CD4-positive, alpha-beta T cell treated with Interleukin-6 for 4 hours (primary cell): ENCODE results near the gene VAPB.
A peak's percentile ranks its signal among the peaks of the same experiment; 100 is the strongest.

Experiments
- DNase-seq: peaks from one replicate; pipeline ENCODE4 v3.0.0-alpha.2; 2020; ENCODE audit warnings: mixed read lengths

VAPB gene

DNA sequence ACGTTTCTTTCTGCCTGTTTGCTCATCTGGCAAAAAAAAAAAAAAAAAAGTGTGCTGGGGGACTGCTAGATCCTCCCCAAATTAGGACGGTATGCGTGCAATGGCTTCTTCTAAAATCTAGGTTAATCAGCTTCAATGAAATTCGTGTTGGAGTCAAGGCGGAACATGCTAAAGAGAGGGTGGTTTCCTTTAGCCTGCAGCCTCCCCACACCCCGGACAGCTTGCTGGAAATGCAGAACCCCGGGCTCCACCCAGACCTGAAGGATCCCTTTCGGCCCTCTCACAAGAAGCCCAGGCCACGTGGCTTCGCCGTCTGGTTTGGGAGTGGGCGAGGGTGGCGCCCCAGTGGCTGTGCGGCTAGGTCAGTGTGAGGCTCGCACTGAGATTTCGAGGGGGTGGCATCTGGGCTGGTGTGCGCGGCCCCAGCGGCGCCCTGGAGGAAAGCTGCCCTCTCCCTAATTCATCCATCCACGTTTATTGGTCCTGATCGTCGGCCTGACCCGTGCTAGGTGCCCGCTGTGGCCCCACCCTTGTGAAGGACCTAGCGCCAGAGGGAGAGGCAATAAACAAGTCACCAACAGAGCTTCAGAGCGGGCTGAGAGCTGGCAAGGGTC lies 77.2 kb downstream of the VAPB start:
- no peak for DNase-seq

DNA sequence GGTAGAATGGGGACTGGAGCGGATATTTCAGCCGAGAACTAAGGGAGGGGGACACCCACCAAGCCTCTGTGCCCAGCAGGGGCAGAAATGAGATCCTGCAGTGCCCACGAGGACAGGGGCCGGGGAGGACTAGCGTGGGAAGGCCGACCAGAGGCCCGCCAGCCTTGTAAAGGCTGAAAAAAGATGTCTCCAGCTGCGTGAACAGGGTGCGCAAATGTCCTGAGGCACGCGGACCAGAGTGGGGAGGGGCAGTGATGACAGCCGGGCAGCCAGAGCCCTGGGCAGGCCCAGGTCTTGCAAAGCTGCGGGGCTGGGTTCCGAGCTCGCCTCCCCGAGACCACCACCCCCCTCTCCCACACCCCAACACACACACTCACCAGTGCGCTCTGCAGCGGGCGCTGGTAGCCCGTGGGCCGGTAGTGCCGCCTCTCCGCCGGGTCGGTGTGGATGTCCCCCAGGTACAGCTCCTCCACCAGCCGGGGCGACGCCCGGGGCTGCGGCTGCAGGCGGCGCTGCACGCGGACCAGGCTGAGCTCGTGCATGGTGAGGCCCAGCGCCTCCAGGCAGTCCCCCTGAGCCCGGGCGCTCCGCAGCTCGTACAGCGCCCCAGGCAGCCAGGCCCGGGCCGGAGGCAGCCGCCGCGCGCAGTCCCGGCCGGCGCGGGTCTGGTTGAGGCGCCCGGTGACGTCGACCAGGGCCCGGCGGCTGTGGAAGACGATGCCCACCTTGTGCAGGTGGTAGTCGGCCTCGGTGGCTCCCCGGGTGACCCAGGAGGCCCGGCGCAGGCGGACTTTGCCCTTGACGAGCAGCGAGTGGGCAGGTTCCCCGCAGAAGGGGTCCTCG lies 77.9 kb downstream of the VAPB start:
- DNase-seq: no peak

DNA sequence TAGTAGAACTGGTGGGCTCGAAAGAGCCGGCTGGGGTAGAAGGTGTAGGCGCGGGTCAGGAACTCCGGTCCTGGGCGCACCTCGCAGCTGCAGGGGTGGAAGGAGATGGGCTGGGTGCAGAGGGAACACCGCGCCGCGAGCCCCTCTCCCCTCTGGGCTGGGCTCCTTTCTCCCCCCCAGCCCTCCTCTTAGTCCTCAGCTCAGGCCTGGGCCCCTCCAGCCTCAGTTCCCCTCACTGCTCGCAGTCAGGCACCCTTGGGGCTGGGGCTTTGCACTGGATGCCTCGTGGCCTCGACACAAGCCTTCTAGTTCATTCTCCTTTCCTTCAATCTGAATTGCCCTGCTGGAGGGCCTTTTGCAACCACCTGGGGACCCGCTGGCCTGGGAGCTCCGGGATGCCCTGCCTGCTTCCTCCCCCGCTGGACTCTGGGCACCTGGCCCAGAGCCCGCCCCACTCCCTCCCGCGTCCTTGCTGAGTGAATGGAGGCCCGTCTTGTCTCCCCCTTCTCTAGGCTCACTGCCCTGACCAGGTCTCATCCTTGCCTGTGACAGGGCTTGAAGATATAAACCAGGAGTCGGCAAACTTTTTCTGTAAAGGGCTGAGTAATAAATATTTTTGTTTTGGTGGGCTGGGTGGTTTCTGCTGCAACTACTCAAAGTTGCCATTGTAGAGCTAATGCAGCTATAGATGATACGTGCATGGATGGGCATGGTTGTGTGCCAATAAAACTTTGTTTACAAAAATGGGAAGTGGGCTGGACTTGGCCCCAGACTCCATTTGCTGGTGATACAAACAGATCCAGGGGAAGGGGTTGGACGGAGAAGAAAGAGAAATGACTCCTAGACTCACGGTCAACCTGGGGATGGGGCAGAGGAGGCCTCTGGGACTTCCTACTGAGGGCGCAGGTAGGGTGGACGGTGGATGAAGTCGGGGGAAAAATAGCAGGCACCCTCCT lies 78.8 kb downstream of the VAPB start:
- no peak for DNase-seq

DNA sequence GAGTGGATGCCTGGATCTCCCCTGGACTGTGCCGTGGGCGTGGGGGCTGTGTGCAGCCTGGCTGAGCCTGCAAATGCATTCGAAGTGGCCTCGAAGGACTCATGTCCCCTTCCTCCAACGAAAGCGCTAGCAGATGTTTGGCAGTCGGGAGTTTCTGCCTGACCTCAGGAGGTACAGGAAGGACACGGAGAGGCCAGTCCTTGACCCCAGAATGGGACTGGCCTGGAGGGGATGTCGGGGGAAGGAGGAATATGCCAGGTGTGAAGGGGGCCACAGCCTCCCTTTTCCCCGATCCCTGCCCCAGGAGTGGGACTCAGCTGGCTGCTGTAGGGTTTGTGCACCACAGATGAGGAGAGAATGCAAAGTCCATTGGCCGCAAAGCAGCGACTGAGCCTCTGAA lies 80.6 kb downstream of the VAPB start:
- no peak for DNase-seq

DNA sequence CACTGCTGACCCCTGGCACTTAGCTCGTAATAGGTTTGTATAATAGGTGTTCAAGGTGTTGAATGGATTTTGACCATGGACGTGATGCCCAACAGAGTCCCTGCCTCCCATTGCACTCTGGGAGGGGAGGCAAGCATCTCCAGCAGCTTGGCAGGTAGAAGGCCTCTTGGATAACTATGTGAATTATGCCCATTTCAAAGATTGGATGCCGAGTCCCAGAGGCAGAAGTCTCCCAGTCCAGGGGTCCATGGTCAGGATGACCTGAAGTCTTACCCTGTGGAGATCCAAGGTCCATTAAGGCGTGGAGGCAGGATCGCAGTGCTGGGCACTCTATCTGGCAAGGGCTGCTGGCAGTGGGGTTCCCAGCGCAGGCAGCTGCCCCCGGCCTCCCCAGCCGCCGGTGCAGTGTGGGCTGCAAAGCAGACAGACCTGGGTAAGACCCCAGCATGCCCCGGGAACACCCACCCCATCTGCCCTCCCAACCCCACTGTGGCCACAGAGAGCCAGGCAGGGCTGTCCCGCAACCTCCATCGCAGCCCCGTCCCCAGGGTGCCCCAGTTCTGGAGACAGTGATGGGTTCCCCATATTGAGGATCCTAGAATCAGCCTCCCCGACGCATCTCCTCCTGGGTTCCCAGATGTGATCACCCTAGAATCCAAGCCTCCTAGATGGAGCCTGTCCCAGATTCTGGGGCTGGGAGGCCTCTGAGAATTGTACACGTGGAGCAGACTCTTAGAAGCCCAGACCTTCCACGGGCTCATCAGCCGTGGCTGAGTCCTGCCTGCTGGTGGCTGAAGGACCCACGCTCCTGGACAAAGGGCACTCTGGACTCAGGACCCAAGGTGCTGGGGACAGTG lies 81.5 kb downstream of the VAPB start:
- no peak for DNase-seq

DNA sequence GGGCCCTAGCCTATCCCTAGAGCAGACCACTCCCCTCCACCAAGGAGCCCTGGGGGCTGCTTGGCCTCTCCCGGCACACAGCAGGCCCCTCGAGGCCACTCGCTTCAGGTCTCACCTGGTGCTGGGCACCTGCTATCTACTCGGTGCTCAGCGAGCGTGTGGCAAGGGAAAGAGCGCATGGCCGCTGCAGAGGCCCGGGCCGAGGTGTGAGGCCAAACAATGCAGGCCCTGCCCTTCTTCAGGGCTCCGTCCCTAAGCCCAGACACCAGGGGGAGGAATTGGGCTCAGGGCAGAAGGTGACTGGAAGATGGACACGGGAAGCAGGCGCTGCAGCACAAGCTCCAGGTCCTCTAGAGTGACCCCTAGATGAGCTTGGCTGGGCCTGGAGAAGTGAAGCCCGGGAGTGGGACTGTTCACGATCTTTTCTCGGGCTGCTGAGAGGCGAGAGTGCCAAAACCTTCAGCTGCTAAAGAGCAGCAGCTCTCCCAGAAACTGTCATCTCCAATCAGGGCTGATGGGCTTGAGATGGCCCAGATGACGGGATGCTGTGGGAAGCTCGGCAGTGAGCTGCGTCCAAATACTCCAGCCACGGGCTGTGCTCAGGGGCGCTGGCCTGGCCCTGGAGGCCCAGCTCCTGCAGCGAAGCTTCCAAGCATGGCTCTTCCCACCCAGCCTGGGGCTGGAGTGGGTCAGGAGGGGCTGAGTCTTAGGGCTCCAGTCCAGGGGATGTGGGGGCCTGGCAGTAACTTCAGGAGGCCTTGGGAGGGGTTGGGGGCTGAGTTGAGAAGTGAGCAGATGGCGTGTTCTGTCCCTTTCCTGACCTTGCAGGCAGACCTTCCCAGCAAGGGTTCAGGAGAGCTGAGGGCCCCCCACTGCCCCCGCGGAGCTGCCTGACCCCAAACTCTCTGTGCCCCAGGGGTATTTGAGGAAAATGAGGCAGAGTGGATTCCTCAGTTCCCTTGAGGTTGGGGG lies 82.5 kb downstream of the VAPB start:
- DNase-seq: no peak

DNA sequence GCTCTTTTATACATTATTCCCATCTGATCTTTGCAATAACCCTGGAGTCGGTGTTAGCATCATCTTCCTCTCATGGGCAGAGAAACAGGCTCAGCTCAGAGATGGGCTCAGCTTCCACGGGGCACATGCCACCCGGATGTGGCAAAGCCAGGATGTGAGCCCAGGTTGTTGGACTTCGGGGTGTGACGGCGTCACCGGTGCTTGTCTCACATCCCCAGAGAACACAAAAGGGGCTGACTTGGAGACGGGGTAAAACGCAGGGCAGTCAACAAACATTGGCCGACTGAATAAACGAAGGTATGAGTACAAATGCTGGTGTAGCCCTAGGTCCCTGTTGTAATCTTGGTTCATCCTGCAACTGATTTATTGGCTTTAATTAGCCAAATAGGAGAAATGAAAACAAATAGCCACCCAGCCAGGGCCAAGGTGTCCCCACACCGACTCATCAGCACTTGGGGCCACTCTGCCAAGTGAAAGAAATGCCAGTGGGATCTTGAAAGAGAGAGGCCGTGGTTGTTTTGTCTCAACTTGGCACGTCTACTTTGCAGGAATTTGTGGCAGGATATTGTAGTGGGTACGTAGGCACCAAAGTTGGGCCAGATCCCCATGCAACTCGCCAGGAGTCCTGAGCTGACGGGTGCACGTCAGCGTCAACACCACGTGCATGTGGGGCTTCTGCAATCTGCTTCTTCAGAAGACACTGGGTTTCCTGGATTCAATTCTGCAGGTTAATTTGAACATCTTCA lies 83.4 kb downstream of the VAPB start:
- no peak for DNase-seq

DNA sequence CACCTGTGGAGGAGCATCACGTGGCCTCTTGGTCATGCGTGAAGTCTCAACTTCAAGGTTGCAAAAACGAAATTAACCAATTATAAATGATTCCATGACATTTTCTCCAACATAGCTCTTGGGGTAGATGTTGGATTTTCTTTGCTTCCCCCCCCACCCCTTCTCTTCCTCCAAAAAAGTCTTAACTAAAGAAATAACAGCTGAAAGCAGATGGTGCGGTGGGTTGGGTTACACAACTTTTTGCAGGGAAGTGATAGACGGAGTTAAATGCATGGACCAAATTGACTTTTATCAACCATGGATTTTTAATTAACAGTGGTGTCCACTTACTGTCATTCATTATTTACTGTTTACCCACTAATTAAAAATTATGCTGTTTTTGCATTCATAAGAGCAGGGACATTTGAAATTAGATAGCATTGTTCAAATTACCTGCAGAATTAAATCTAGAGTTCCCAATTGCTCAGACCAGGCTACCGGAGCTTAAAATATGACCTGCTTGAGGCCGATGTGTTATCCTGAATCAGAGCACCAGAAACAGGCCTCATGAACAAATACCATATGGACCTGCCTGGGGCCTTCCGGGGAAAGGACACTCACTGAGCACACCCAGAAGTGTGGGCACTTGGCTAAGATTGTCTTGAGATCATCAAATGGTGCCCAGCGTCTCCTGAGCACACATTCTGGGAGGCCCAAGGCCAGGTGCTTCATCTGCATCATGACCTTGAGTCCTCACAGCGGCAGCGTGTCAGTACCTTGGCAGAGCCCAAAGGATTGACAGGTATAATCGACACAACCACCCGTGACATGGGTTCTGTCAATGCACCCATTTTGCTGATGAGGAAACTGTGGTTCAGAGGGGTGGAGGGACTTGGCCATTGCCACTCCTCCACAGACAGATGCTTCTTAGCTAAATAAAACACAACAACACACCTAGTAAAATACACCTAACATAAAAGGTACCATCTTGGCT lies 84.7 kb downstream of the VAPB start:
- no peak for DNase-seq

DNA sequence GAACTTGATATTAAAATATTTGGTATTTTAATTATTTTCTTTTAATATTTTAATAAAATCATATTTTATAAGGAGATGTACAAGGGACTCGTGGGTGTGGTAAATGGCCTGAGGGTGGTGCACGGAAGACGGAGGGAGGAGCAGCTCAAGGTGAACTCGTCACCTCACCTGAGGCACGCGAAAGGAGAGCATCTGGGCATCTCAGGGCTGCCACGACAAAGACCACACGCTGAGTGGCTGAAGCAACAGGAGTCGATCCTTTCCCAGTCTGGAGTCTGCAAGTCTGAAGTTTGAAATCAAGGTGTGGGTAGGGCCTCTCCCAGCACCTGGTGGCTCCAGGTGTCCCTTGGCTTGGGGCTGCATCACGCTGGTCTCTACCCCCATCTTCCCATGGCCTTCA lies 86.4 kb downstream of the VAPB start:
- no peak for DNase-seq

DNA sequence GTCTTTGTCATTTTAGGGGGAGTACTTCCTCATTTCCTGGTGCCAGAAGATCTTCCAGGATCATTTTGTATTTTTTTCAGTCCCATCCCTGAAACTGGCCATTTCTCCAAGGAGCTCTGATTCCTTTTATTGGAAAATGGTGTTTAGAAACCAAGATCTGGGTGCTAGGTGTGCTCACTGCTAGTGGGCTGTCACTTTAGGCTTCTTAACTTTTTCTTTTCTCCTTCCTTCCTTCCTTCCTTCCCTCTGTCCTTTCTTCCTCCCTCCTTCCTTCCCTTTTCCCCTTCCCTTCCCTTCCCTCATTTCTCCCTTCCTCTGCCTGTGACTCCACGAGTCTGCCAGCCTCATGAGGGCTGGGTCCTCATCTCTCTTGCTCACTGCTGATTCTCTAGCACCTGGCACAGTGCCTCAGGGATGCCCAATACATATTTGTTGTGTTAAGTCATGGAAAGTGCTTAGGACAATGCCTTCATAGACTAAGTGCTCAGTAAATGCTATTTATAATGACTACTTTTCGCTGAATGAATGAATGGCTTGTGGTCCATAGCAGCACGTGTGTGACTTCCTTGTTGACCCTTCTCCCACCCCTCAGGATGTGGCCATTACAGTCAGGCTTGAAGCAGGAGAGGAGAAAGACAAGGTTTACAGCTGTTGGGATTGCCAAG lies 89.2 kb downstream of the VAPB start:
- no peak for DNase-seq

DNA sequence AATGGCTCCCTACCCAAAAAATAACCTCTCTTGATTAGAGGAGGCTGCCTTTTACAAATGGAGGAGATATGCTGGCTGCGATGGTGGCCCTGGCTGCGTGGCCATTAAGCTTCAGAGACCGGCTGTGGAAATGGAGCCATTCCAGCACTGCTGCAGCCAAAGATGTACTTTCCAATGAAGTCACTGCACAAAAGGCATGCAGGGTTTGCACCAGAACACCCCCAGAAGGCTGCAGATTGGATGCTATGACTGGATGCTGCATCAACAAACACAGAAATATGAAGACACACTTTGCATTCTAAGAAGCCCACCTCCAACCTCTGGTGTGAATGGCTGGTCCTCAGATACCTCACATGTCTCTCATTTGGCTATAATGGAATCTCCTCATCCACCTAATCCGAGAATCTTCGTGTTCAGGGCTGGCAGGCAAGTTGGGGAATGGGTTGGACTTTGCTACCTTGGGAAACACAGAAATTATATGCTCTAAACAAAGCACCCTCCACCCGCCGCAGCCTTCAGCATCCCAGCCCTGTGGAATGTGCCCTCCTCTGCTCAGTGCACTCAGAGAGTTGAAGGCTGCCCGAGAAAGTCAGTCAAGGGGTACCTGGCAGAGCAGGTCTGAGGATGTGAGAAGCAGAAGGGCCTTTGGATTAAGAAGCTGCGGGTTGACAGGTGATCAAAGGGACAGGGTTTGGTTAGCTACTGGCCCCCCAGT lies 90.9 kb downstream of the VAPB start:
- no peak for DNase-seq

DNA sequence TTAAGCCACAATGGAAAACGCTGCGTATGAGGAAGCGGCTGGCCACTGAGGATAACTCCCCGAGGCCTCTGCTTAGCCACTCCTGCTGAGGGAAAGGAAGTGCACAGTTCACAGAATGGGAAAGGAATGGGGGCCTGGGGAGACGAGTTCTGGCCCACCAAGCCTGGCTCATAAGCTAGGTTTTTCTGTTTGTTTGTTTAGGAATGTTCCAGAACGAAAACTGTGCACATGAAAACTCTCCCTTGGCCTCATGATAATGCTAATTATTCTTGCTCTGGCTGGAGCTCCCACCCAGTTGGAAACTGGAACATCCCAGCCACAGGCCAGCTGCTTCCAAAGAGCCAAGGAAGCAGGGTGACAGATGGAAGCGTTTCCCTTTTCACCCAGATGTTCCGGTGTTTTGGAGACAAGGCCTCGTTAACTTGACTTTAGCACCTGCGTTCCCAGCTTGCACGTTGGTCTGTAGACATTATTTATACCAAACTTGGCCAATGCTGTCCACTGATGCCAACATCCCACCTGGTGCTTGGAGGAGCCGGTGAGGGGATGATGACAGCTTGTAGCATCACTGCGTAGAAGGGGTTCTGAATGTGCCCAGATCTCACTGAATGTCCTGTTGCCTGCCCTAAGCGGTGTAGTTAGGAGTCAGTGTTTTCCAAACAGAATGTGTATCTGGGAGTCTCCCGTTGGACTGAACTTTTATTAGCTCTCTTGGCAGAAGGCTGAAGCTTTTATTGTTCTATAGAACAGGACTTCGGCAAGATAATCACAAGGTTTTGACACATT lies 91.7 kb downstream of the VAPB start:
- DNase-seq: no peak

DNA sequence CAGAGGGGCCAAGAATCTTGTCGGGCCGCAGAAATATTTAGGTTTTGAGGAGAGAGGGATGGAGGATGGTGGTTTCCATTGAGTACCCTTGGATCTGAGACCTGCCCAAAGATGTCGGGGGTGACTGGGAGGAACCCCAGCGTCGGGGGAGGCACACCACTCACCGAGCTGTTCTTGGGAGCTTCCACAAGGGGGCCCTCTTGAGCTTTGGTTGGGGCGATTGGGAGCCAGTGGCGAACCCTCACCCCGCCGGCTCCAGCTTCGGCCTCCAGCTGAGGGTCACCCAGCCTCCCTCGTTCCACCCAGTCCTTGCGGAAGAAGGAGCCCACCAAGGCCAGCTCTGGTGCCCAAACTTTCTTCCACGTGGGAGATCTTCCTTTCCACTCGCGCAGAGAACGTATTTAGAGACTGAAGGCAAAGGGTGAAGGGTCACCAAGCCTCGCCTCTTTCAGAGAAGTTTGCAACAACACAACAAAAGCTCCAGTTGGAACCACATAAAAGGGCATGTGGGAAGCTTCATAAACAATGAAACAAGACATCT lies 92.5 kb downstream of the VAPB start:
- DNase-seq: peak; percentile 70

DNA sequence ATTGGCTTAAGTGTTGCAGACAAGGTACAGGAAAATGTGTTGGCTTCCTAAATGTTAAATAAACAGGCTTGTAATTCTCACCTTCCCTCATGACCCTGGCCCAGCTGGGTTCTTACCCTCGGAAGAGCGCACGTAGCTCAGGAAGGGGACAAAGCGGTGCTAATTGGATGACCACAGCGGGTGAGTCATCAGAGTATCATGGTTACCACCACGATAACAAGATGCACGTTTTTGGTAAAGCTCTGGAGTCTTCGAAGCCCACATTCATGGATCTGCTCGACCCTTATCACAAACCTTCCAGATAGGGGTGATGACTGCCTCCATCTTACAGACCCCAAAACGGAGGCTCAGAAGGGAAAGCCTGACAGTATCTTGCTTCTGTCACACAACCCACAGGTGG lies 93.4 kb downstream of the VAPB start:
- no peak for DNase-seq

DNA sequence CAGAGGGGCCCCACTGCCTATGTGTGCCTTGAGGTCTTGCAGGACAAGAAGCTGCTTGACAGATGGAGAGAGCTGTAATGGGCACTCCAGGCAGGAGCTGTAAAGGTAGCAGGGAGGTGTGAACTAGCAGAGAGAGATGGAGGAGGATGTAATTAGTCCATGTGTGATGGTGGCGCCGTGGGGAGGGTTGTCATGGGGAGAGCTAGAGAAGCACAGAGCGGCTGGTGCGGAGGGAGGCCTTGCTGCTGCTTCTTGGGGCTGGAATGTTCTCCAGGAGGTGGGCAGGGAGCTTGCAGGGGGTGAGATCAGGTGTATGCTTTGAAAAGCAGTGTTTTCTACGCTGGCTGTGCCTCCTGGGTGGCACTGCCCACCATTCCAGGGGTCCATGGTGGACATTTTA lies 94.0 kb downstream of the VAPB start:
- DNase-seq: no peak

DNA sequence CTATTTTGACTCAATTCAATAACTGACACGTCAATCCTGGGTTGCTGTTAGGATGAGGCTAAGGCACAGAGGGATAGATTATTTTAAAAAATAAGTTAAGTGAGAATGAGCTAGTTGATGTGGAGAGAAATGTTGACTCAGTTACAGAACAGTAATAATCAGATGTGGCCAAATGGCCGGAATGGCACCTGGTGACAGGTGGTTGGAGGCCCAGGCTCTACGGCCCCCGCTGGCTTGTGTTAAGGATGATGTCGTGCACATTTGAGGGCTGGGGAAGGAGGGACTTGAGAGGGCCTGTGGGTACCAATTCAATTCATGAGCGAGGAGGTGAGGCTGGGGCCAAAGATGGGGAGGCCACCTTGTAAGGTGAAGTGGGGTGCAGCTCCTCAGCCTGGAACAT lies 94.4 kb downstream of the VAPB start:
- no peak for DNase-seq

DNA sequence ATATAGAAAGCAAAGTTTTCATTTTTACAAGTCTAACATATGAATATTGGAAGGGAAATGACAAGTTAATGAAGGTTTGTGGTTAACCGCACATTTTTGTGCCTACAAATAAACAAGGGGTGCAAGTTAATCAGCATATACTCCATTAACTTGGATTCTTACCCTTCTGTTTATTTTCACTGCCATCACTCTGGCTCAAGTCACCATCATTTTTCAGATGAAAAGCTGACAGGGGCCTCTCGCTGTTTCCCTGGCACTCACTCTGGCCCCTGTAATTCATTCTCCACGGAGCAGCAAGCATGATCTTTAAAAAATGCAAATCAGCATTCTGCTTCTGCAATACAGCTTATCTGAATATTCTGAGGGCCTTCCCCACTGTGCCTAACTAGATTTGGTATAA lies 96.4 kb downstream of the VAPB start:
- DNase-seq: no peak
